ENCODE measurements around the gene DPH3.
A peak's percentile ranks its signal among the peaks of the same experiment; 100 is the strongest.

The DPH3 gene

DNA sequence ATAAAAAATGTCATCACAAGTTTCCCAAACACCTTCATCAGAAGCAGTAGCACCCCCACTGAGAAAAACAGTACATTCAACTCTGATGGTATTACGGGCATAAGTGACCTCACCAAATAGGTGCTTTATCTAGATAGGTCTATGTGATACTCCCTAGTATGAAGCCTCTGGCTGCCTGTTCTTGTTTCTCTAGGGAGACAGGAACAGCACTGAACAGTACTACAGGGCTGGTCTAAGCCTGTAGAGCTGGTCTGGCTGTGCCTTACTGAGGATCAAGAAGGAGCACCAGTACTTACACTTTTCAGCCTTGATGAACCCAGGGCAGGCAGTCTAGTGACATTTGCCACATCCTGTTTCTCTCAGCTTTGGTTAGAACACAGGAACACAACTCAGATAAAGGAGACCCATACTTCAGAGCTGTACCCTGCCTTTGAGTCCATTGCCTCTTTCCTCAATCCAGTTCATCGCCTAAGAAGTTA is 36.2 kb upstream of the DPH3 start:
- TF ChIP-seq, protein P1, sequence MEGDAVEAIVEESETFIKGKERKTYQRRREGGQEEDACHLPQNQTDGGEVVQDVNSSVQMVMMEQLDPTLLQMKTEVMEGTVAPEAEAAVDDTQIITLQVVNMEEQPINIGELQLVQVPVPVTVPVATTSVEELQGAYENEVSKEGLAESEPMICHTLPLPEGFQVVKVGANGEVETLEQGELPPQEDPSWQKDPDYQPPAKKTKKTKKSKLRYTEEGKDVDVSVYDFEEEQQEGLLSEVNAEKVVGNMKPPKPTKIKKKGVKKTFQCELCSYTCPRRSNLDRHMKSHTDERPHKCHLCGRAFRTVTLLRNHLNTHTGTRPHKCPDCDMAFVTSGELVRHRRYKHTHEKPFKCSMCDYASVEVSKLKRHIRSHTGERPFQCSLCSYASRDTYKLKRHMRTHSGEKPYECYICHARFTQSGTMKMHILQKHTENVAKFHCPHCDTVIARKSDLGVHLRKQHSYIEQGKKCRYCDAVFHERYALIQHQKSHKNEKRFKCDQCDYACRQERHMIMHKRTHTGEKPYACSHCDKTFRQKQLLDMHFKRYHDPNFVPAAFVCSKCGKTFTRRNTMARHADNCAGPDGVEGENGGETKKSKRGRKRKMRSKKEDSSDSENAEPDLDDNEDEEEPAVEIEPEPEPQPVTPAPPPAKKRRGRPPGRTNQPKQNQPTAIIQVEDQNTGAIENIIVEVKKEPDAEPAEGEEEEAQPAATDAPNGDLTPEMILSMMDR (IDR thresholded peaks at IDR 0.05; ENCODE audit: low read depth, low read length): no peak

DNA sequence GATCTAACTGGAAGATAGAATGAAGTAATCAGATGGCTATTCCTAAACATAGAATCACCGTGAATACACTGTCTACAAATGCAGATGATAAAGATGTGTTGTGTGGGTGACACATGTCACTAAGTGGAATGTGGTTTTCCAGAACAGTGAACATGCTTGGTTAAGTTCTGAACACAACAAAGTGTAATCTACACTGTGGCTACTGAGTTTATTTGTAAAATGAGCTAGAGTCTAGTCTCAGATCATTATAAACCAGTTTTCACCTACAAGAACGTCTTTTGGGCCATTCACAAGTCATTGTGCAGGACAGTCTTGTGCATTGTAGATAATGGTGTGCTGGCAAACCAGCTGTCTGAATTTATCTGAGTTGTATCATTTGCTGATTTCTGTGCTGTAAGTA is 35.6 kb upstream of the DPH3 start:
- DNase-seq (ENCODE audit: low read depth in 2 of 2): no peak
- no peak overlapping the region for H3K4me3 ChIP-seq (replicated peaks in 1 of 2; ENCODE audit: low read depth in 2 of 2, low read length in 2 of 2)
- TF ChIP-seq, protein P1 (IDR thresholded peaks at IDR 0.05; ENCODE audit: low read depth, low read length): no peak

More for the DNA sequence above, 36.2 kb upstream of the DPH3 start:
- no peak for DNase-seq (ENCODE audit: low read depth in 2 of 2)
- no peak overlapping the region for H3K4me3 ChIP-seq (replicated peaks in 1 of 2; ENCODE audit: low read depth in 2 of 2, low read length in 2 of 2)

DNA sequence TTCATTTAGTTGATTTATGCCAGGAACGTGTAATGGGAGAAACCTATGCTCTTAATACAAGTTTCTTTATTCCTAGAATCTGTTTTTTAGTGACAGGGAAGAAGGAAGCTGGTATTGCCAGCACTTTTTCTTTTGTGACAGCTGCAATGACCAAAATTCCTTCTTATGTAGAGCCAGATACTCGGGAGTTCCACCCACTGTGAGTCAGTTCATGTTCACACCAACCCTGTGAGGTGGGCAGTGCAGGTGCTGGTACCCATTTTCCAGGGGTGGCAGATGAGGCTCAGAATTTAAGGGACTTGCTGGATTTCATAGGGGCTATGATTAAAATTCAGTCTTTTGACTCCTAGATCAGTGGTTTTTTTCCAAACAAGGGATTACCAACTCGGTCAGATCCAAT is 35.0 kb upstream of the DPH3 start:
- TF ChIP-seq, protein P1 (IDR thresholded peaks at IDR 0.05; ENCODE audit: low read depth, low read length): no peak

DNA sequence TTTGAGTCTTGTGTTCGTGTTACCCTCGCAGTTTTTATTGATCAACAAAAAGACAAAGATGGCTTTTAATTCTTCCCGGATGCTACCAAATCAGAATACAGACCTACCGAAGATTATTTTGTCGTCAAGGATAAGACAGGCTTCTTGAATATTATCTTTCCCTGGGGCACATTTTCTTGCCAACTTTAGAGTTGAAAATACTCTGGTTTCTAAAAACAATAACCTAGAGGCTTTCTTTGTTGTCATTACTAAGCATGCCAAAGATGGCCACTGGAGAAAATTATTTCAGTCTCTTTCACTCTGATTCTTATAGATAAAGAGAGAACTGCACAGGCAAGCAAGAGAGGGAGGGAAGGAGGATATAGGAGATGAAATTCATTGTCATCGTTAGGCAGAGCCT is 34.1 kb upstream of the DPH3 start:
- no peak for DNase-seq (ENCODE audit: low read depth in 2 of 2)
- H3K4me3 ChIP-seq (replicated peaks in 1 of 2; ENCODE audit: low read depth in 2 of 2, low read length in 2 of 2): no peak overlapping the region
- TF ChIP-seq, protein P1 (IDR thresholded peaks at IDR 0.05; ENCODE audit: low read depth, low read length): no peak

More for the DNA sequence above, 35.0 kb upstream of the DPH3 start:
- H3K4me3 ChIP-seq (replicated peaks in 1 of 2; ENCODE audit: low read depth in 2 of 2, low read length in 2 of 2): no peak overlapping the region
- no peak for DNase-seq (ENCODE audit: low read depth in 2 of 2)

DNA sequence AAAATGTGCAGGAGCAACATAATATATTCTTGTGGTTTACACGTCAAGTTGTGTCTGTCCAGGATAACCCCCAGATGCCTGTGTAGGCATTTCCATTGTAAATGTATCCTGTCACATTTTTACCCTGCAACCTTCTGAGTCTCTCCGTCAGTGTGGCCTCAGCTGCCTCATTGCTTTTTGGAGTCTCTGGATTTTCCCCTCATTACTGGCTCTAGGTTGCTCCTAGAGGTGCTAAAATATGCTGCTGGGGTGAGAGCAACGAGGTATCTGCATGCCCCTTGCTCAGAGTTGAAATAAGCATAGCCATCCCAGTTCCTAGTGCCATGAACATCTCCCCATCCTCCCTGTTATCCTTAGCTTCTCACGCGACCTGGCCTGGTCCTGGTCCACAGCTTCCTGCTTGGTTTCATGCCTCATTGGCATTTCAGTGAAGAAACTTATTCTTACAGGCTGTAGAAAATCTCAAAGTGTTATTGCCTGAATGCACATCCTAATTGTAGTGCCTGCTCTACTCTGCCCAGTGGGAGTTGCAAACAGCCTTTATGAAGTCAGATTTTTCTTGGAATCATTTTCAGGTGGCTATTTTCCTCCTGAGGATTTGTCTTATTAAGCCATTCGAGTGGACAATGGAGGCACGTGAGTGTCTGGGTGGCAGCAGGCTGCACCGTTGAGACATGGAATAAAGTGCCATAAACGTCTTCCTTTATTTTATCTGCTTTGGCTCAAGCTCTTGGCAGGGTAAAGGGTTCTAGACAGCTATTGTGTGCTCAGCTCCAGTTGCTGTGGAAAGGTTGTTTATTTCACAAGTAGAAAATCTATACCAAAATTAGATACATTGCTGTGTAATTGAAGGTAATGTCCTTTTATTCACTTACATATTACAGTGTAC is 33.5 kb upstream of the DPH3 start:
- TF ChIP-seq, protein P1 (IDR thresholded peaks at IDR 0.05; ENCODE audit: low read depth, low read length): no peak

DNA sequence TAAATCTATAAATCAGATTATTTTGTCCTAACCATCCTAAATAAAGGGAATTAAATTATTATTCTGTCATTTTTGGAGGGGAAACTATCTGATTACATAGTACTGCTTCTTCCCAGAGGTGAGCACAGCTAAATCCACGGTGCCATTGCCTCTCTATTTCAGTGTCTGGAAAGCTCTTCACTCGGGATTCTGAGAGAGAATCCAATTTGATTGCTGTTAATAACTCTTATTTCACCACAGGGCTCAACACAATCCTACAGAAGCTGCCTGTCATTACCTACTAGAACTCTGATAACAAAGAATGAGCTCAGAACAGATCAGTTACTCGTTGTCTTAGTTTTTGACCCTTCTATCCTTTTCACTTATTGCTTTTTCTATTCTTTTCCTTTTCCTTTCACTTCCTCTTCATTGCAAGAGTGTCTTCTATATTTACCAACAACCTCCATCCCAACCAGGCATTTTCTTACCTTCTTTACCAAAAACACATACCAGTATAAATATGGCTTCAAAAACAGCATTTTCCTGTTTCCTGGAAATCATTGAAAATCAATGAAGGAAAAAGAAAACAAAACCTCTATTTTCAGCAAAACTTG is 30.7 kb upstream of the DPH3 start:
- H3K4me3 ChIP-seq (replicated peaks in 1 of 2; ENCODE audit: low read depth in 2 of 2, low read length in 2 of 2): no peak overlapping the region
- no peak for DNase-seq (ENCODE audit: low read depth in 2 of 2)
- TF ChIP-seq, protein P1 (IDR thresholded peaks at IDR 0.05; ENCODE audit: low read depth, low read length): no peak

More for the DNA sequence above, 33.5 kb upstream of the DPH3 start:
- H3K4me3 ChIP-seq (replicated peaks in 1 of 2; ENCODE audit: low read depth in 2 of 2, low read length in 2 of 2): no peak overlapping the region
- peak in 1 of 2 donors; percentile 23 for DNase-seq (ENCODE audit: low read depth in 2 of 2)

Data from cardiac fibroblast (primary cell).